DND-41 (cell line): ENCODE measurements around the gene GALNT18.

Source experiments
- CTCF ChIP-seq: IDR thresholded peaks from 2 replicates; pipeline ENCODE4 v1.5.1; 2012; ENCODE audit warnings: borderline replicate concordance, low read length, moderate library complexity, mild to moderate bottlenecking; ENCODE audit not compliant: poor library complexity, severe bottlenecking; ENCODE audit errors: extremely low read depth
- EZH2 ChIP-seq: IDR thresholded peaks from 3 replicates; pipeline ENCODE4 v1.6.1; 2012; ENCODE audit warnings: borderline replicate concordance, low read depth, mild to moderate bottlenecking, moderate library complexity, low read length, inconsistent platforms; ENCODE audit not compliant: severe bottlenecking

- TF ChIP-seq CTCF (no peak), EZH2 (no peak)
Observed at GRCh38 chr11:11281626-11282025, 340.2 kb downstream of the GALNT18 start.
